HEK293 (cell line): Measurements from ENCODE around the gene PTRH1.
A peak's percentile ranks its signal among the peaks of the same experiment; 100 is the strongest.

ENCODE experiments used
- CTCF ChIA-PET: fragments of 350-600 bp; formaldehyde crosslinking; extraction: SDS; loops from one replicate; lab custom pipeline; 2021; ENCODE audit warnings: antibody characterized with exemption; lab: Yijun Ruan, JAX
- POLR2A ChIA-PET: fragments of 300-600 bp; formaldehyde crosslinking; extraction: SDS; loops from one replicate; lab custom pipeline; 2020; ENCODE audit warnings: antibody characterized with exemption, inconsistent platforms; lab: Yijun Ruan, JAX
- H3K27ac ChIP-seq: fragments of 200-500 bp; sonication (Bioruptor generic); 2 replicates; pipeline ENCODE4 v1.5.1; 2014; ENCODE audit warnings: low read depth, low read length, control low read depth, inconsistent platforms; ENCODE audit errors: extremely low read depth
- H3K36me3 ChIP-seq, 2 experiments: fragments of 200-500 bp in 1 of 2; sonication (Bioruptor generic) in 1 of 2; 1 replicate in 1 of 2; 2 replicates in 1 of 2; pipeline ENCODE4 v1.5.1; 2014 to 2017; ENCODE audit warnings: inconsistent platforms in 2 of 2, low read length in 2 of 2; ENCODE audit not compliant: control insufficient read depth in 2 of 2, insufficient read depth in 1 of 2
- H3K4me1 ChIP-seq: fragments of 200-500 bp; sonication (Bioruptor generic); 2 replicates; pipeline ENCODE4 v1.5.1; 2014; ENCODE audit warnings: mild to moderate bottlenecking, low read length, inconsistent platforms; ENCODE audit not compliant: control insufficient read depth, insufficient read depth
- H3K4me3 ChIP-seq: 2 replicates; pipeline ENCODE4 v1.5.1; 2011; ENCODE audit warnings: low read depth, mild to moderate bottlenecking, control low read depth, low read length, moderate library complexity
- H3K9me3 ChIP-seq: fragments of 200-500 bp; sonication (Bioruptor generic); 2 replicates; pipeline ENCODE4 v1.5.1; 2014; ENCODE audit warnings: low read depth, low read length, inconsistent platforms; ENCODE audit not compliant: control insufficient read depth, insufficient read depth
- GLIS2 ChIP-seq: fragments of 450-650 bp; formaldehyde crosslinking; IDR thresholded peaks from 2 replicates; pipeline ENCODE4 v1.5.1; 2016; ENCODE audit warnings: missing biosample characterization, missing genetic modification characterization
- HOXC10 ChIP-seq: sonication (generic); formaldehyde crosslinking; IDR thresholded peaks from 2 replicates; pipeline ENCODE4 v1.8.1; 2023; ENCODE audit warnings: mild to moderate bottlenecking, missing genetic modification reagents
- ZBTB21 ChIP-seq: fragments of 450-650 bp; formaldehyde crosslinking; IDR thresholded peaks from 2 replicates; pipeline ENCODE4 v1.5.1; 2017; ENCODE audit warnings: missing biosample characterization, missing genetic modification characterization
- ZFHX2 ChIP-seq: fragments of 450-650 bp; formaldehyde crosslinking; conservative IDR thresholded peaks from 2 replicates; pipeline ENCODE4 v1.5.1; 2016; ENCODE audit warnings: missing biosample characterization, missing genetic modification characterization
- ZNF121 ChIP-seq: fragments of 450-650 bp; formaldehyde crosslinking; IDR thresholded peaks from 2 replicates; pipeline ENCODE4 v1.5.1; 2016; ENCODE audit warnings: missing biosample characterization, missing genetic modification characterization
- ZNF138 ChIP-seq: fragments of 450-650 bp; formaldehyde crosslinking; IDR thresholded peaks from 2 replicates; pipeline ENCODE4 v1.5.1; 2016; ENCODE audit warnings: missing biosample characterization, missing genetic modification characterization, borderline replicate concordance
- ZNF16 ChIP-seq: fragments of 450-650 bp; formaldehyde crosslinking; IDR thresholded peaks from 2 replicates; pipeline ENCODE4 v1.5.1; 2016; ENCODE audit warnings: low read depth, missing biosample characterization, missing genetic modification characterization
- ZNF169 ChIP-seq: fragments of 450-650 bp; formaldehyde crosslinking; IDR thresholded peaks from 2 replicates; pipeline ENCODE4 v1.5.1; 2016; ENCODE audit warnings: missing biosample characterization, missing genetic modification characterization
- ZNF19 ChIP-seq: fragments of 450-650 bp; formaldehyde crosslinking; IDR thresholded peaks from 2 replicates; pipeline ENCODE4; 2016; ENCODE audit warnings: missing biosample characterization, missing genetic modification characterization, low read depth
- ZNF211 ChIP-seq: fragments of 450-650 bp; formaldehyde crosslinking; IDR thresholded peaks from 2 replicates; pipeline ENCODE4 v1.5.1; 2016; ENCODE audit warnings: low read depth, missing biosample characterization, missing genetic modification characterization
- ZNF473 ChIP-seq: fragments of 450-650 bp; formaldehyde crosslinking; IDR thresholded peaks from 2 replicates; pipeline ENCODE4 v1.5.1; 2017; ENCODE audit warnings: missing biosample characterization, missing genetic modification characterization
- ZNF558 ChIP-seq: fragments of 450-650 bp; formaldehyde crosslinking; IDR thresholded peaks from 2 replicates; pipeline ENCODE4 v1.5.1; 2016; ENCODE audit warnings: missing biosample characterization, missing genetic modification characterization
- ZNF654 ChIP-seq: fragments of 450-650 bp; formaldehyde crosslinking; IDR thresholded peaks from 2 replicates; pipeline ENCODE4 v1.5.1; 2016; ENCODE audit warnings: low read depth, missing biosample characterization, missing genetic modification characterization
- TF ChIP-seq, protein P1 (sequence below): fragments of 450-650 bp; IDR thresholded peaks from 2 replicates; pipeline ENCODE4 v1.5.1; 2018; ENCODE audit warnings: missing biosample characterization, missing genetic modification characterization
- TF ChIP-seq, protein P2 (sequence below): fragments of 450-650 bp; formaldehyde crosslinking; IDR thresholded peaks from 2 replicates; pipeline ENCODE4 v1.5.1; 2016; ENCODE audit warnings: missing biosample characterization, missing genetic modification characterization

Gene PTRH1

DNA sequence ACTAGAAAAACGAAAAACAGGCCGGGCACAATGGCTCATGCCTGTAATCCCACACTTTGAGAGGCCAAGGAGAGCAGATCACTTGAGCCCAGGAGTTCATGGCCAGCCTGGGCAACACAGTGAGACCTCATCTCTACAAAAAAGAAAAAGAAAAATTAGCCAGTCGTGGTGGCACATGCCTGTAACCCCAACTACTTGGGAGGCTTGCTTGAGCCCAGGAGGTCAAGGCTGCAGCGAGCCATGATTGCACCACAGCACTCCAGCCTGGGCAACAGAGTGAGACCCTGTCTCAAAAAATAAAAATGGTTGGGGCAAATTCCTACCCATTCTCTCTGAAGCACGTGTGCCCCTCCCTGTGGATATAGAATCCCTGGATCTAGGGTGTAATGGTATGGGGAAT lies 17.1 kb downstream of the PTRH1 start:
- ChIA-PET CTCF (no interaction called here), POLR2A (no interaction called here)

DNA sequence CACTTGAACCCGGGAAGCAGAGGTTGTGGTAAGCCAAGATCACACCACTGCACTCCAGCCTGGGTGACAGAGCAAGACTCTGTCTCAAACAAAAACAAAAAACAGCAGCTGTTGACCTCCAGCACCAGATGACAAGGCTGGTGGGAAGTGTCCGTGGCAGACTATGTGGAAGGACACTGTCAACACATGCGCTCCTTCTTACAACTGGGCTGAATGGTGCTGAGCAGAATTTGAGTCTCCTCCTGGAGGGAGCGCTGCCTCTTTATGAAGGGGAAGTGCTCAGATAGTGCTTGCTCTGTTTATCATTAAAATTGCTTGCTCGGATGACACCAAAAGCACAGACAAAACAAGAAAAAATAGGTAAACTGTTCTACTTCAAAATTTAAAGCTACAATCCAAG lies 17.9 kb downstream of the PTRH1 start:
- Histone ChIP-seq H3K4me1 (no peaks in the 10 kb centered on the region), H3K36me3 (peaks cover 0 to 7% of the 10 kb centered on the region in 2 experiments; a peak in 1 of 3 replicates)
- TF ChIP-seq ZNF138 (no peak), ZNF16 (tag by site-specific recombination) (no peak), ZNF19 (tag by site-specific recombination) (no peak), ZFHX2 (no peak), ZNF169 (tag by site-specific recombination) (no peak), ZNF211 (tag by site-specific recombination) (no peak), ZNF558 (tag by site-specific recombination) (no peak), ZNF654 (no peak)
- TF ChIP-seq, all 188 proteins: peak for 0
- ChIA-PET POLR2A (no interaction called here), CTCF (no interaction called here)
- H3K27ac ChIP-seq: no peak overlapping the region
- no peaks in the 10 kb centered on the region for H3K9me3 ChIP-seq
- no peak overlapping the region for H3K4me3 ChIP-seq

More for the DNA sequence above, 17.1 kb downstream of the PTRH1 start:
- no peaks in the 10 kb centered on the region for H3K9me3 ChIP-seq
- peak; percentile 63 for TF ChIP-seq ZNF121
- TF ChIP-seq GLIS2 (tag by site-specific recombination): no peak
- TF ChIP-seq, all 188 proteins: peak for 1
- Histone ChIP-seq H3K4me1 (no peaks in the 10 kb centered on the region), H3K36me3 (peaks cover 0 to 7% of the 10 kb centered on the region in 2 experiments; a peak in 1 of 3 replicates), H3K4me3 (no peak overlapping the region), H3K27ac (no peak overlapping the region)

DNA sequence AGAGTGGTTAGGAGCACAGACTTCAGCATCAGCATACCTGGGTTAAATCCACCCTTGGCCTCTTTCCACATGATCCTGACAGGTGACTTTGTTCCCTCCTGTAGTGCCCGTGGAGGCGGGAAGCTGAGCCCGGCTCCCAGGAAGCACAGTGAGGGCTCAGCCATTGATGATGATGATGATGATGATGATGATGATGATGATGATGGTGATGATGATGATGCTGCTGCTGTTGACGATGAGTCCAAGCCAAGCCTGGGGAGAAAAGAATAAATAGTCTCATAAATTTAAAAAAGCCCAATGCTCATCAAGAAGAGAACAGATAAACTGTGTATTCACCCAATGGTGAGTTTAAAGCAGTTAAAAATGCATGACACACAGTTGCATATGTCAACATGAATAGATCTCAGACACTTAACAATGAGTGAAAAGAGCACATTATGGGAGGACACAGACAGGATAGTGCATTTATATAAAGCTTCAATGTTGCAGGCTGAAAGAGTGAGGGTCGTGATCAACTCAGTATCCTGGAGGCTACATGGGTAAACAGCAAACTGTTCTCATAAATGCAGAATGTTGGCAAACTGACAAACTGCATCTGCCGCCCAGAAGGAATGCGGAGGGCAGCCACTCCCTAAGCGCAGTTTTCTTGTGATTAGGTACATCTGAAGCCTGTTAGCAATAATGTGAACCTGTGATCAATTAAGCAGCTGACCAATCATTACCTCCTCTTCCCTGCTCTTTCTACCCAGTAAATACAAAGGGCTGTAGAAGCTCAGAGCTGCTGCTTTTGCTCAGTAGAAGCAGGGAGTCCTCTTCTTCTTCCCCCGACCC lies 20.4 kb downstream of the PTRH1 start:
- no peaks in the 10 kb centered on the region for H3K9me3 ChIP-seq
- ChIA-PET CTCF (no interaction called here), POLR2A (no interaction called here)
- peaks cover 0 to 19% of the 10 kb centered on the region in 2 experiments; a peak in 1 of 3 replicates for H3K36me3 ChIP-seq
- no peak overlapping the region for H3K27ac ChIP-seq
- H3K4me3 ChIP-seq: no peak overlapping the region
- no peak for TF ChIP-seq ZNF473 (tag by site-specific recombination)
- TF ChIP-seq, protein P1, sequence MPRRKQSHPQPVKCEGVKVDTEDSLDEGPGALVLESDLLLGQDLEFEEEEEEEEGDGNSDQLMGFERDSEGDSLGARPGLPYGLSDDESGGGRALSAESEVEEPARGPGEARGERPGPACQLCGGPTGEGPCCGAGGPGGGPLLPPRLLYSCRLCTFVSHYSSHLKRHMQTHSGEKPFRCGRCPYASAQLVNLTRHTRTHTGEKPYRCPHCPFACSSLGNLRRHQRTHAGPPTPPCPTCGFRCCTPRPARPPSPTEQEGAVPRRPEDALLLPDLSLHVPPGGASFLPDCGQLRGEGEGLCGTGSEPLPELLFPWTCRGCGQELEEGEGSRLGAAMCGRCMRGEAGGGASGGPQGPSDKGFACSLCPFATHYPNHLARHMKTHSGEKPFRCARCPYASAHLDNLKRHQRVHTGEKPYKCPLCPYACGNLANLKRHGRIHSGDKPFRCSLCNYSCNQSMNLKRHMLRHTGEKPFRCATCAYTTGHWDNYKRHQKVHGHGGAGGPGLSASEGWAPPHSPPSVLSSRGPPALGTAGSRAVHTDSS (tag by site-specific recombination): peak; percentile 99
- H3K4me1 ChIP-seq: no peaks in the 10 kb centered on the region

DNA sequence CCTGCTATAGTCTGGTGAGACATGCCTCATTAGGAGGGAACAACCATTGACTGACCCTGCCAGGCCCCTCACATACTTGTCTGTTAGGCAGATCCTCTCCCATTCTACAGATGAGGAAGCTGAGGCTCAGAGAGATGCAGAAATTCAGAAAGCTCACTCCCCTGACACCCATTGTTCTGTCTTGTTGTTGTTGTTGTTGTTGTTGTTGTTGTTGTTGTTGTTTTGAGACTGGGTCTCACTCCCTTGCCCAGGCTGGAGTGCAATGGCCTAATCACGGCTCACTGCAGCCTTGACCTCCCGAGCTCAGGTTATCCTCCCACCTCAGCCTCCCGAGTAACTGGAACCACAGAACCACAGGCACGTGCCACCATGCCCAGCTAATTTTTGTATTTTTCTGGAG lies 21.8 kb downstream of the PTRH1 start:
- H3K4me1 ChIP-seq: no peaks in the 10 kb centered on the region
- H3K36me3 ChIP-seq: peaks cover 0 to 29% of the 10 kb centered on the region in 2 experiments; a peak in 1 of 3 replicates
- no peaks in the 10 kb centered on the region for H3K9me3 ChIP-seq
- no peak overlapping the region for H3K27ac ChIP-seq
- no peak for TF ChIP-seq HOXC10
- no peak for TF ChIP-seq ZBTB21 (tag by site-specific recombination)
- TF ChIP-seq, protein P2, sequence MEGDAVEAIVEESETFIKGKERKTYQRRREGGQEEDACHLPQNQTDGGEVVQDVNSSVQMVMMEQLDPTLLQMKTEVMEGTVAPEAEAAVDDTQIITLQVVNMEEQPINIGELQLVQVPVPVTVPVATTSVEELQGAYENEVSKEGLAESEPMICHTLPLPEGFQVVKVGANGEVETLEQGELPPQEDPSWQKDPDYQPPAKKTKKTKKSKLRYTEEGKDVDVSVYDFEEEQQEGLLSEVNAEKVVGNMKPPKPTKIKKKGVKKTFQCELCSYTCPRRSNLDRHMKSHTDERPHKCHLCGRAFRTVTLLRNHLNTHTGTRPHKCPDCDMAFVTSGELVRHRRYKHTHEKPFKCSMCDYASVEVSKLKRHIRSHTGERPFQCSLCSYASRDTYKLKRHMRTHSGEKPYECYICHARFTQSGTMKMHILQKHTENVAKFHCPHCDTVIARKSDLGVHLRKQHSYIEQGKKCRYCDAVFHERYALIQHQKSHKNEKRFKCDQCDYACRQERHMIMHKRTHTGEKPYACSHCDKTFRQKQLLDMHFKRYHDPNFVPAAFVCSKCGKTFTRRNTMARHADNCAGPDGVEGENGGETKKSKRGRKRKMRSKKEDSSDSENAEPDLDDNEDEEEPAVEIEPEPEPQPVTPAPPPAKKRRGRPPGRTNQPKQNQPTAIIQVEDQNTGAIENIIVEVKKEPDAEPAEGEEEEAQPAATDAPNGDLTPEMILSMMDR (tag by site-specific recombination): no peak
- H3K4me3 ChIP-seq: no peak overlapping the region
- ChIA-PET CTCF (interaction anchor here (0.6 kb wide), 1 partner anchor 115 kb away, joined by 3 read pairs; no protein-coding TSS in a partner anchor), POLR2A (no interaction called here)
